K562 (cell line): Measurements from ENCODE around the gene EIF1. TPM values are rescaled to one million over a fixed set of nuclear protein-coding genes. Genes with fewer than 3 reads are reported as not detected.

ENCODE experiments used
- ATF7 ChIP-seq: fragments of 450-650 bp; IDR thresholded peaks from 2 replicates; pipeline ENCODE4 v1.7.1; 2014; ENCODE audit warnings: mild to moderate bottlenecking, moderate library complexity
- CBX2 ChIP-seq: fragments of 200-600 bp; sonication (generic); IDR thresholded peaks from one replicate; pipeline ENCODE4 v1.6.1; 2012; ENCODE audit warnings: mild to moderate bottlenecking, low read length, inconsistent platforms; ENCODE audit not compliant: insufficient read depth, poor library complexity, severe bottlenecking
- CXXC5 ChIP-seq: fragments of 250-450 bp; sonication (Bioruptor Pico); IDR thresholded peaks from 2 replicates; pipeline ENCODE4 v1.8.0; 2022; ENCODE audit warnings: inconsistent platforms, mild to moderate bottlenecking, moderate library complexity
- ETV6 ChIP-seq, 3 experiments: fragments of 150-350 bp in 1 of 3; sonication (generic) in 1 of 3; formaldehyde crosslinking in 1 of 3; IDR thresholded peaks; 2 replicates each; pipeline versions ENCODE4 v1.6.1 to v1.8.0; 2014 to 2022; ENCODE audit warnings: borderline replicate concordance in 2 of 3, low read depth in 2 of 3, antibody characterized with exemption in 1 of 3, low read length in 1 of 3, mild to moderate bottlenecking in 1 of 3, missing genetic modification reagents in 1 of 3
- HNRNPLL ChIP-seq: fragments of 200-400 bp; formaldehyde crosslinking; IDR thresholded peaks from 2 replicates; pipeline ENCODE4 v1.6.1; 2017; ENCODE audit warnings: low read length, low read depth, mild to moderate bottlenecking; ENCODE audit not compliant: poor library complexity, severe bottlenecking
- JUND ChIP-seq, 2 experiments: IDR thresholded peaks; 2 replicates in 1 of 2; 3 replicates in 1 of 2; pipeline ENCODE4 v1.6.1; 2011; ENCODE audit warnings: borderline replicate concordance in 2 of 2, low read depth in 2 of 2, low read length in 2 of 2, improper control_type of control experiment in 1 of 2, missing biosample characterization in 1 of 2, missing genetic modification characterization in 1 of 2, missing genetic modification reagents in 1 of 2
- KHSRP ChIP-seq: fragments of 450-650 bp; IDR thresholded peaks from 2 replicates; pipeline ENCODE4 v1.6.1; 2017
- MAFK ChIP-seq: IDR thresholded peaks from 2 replicates; pipeline ENCODE4 v1.6.1; 2011; ENCODE audit warnings: low read length, improper control_type of control experiment
- PHF8 ChIP-seq: fragments of 200-600 bp; sonication (generic); IDR thresholded peaks from 2 replicates; pipeline ENCODE4 v1.6.1; 2012; ENCODE audit warnings: mixed run types, mild to moderate bottlenecking, inconsistent platforms, low read length, moderate library complexity, borderline replicate concordance
- PREB ChIP-seq: sonication (generic); formaldehyde crosslinking; IDR thresholded peaks from 2 replicates; pipeline ENCODE4 v1.8.1; 2023; ENCODE audit warnings: mild to moderate bottlenecking, missing genetic modification reagents
- ZNF253 ChIP-seq: fragments of 250-450 bp; sonication (Bioruptor Pico); conservative IDR thresholded peaks from 2 replicates; pipeline ENCODE4 v1.6.1; 2021; ENCODE audit warnings: mild to moderate bottlenecking
- ZNF668 ChIP-seq: fragments of 250-450 bp; sonication (Bioruptor Pico); IDR thresholded peaks from 2 replicates; pipeline ENCODE4 v1.8.0; 2022; ENCODE audit warnings: mild to moderate bottlenecking, inconsistent platforms
- polyA plus RNA-seq, 8 experiments: library from polyadenylated mRNA; depleted of rRNA in 4 of 8; stranded (reverse) in 5 of 8; unstranded in 3 of 8; fragments of >200 nt; fragmentation: Nextera tagmentation in 2 of 8; fragmentation: Illumina TruSeq in 1 of 8; extraction: Ambion mirVana in 2 of 8; extraction: Trizol in 1 of 8; gene quantifications; 2 replicates each; pipeline versions ENCODE4 v1.2.1 to v1.2.3, GENCODE V29; 2011 to 2014; ENCODE audit warnings: inconsistent platforms in 1 of 8, missing spikeins in 1 of 8
- total RNA-seq, 7 experiments: library from RNA; depleted of rRNA in 6 of 7; stranded (reverse); fragments of >200 nt in 6 of 7; fragmentation: Illumina TruSeq in 2 of 7; extraction: Trizol in 2 of 7; gene quantifications; 2 replicates each; pipeline versions ENCODE4 v1.2.1 to v1.2.3, GENCODE V29; 2011 to 2021; ENCODE audit warnings: low replicate concordance in 1 of 7

The EIF1 gene
- total and polyA plus RNA-seq, 9 of the 15 experiments (the other 6 are each of a cell fraction or from before 2014, with no cell fraction given): 67.0 to 1,204 (median 320) TPM

GRCh38 chr17:41666708-41667279 is 21.9 kb upstream of the EIF1 start (continued):
- TF ChIP-seq PREB (CRISPR knock-in tag) (no peak), KHSRP (no peak), HNRNPLL (peak; percentile 61), PHF8 (0 out of 2 replicates have a peak, but pooled peaks have one; percentile 9), ZNF668 (0 out of 2 replicates have a peak, but pooled peaks have one; percentile 11), MAFK (no peak), CXXC5 (CRISPR knock-in tag) (peak; percentile 71), ZNF253 (CRISPR knock-in tag) (no peak), ATF7 (no peak), CBX2 (no peak), JUND (IDR thresholded peaks at IDR 0.05; ENCODE audit: borderline replicate concordance, low read depth, low read length) (no peak), JUND (tag; IDR thresholded peaks at IDR 0.05; ENCODE audit: borderline replicate concordance, low read depth, low read length) (peak; percentile 33; the same call in 1 of the 3 replicates), ETV6 (IDR thresholded peaks at IDR 0.05; ENCODE audit: borderline replicate concordance in 1 of 2, low read depth in 2 of 2, low read length in 1 of 2) (no peak), ETV6 (CRISPR knock-in tag; IDR thresholded peaks at IDR 0.05; ENCODE audit: borderline replicate concordance) (no peak)
